Measurements from ENCODE around the gene PTCH1. TPM values are rescaled to one million over a fixed set of nuclear protein-coding genes. Genes with fewer than 3 reads are reported as not detected.

Gene PTCH1
- total RNA-seq, 1 donor, result 1.7 TPM

- no peak for DNase-seq (ENCODE audit: low read depth)
- no peak overlapping the region for H3K4me3 ChIP-seq (ENCODE audit: low read depth, low read length)
- no peak for TF ChIP-seq CTCF (IDR thresholded peaks at IDR 0.05; ENCODE audit: insufficient read depth, low read depth, low read length)
Measured at GRCh38 chr9:95522871-95523370, 6.2 kb upstream of the PTCH1 start.

GRCh38 chr9:95521699-95522098, 4.9 kb upstream of the PTCH1 start:
- no peak for TF ChIP-seq CTCF (IDR thresholded peaks at IDR 0.05; ENCODE audit: insufficient read depth, low read depth, low read length)
- no peak for DNase-seq (ENCODE audit: low read depth)
- no peak overlapping the region for H3K4me3 ChIP-seq (ENCODE audit: low read depth, low read length)

- no peak for DNase-seq (ENCODE audit: low read depth)
- H3K4me3 ChIP-seq (ENCODE audit: low read depth, low read length), result peak overlapping the region; percentile 76
- no peak for TF ChIP-seq CTCF (IDR thresholded peaks at IDR 0.05; ENCODE audit: insufficient read depth, low read depth, low read length)
Measured at GRCh38 chr9:95517559-95518425, 1.0 kb upstream of the PTCH1 start.

GRCh38 chr9:95516221-95516733, 494 bp downstream of the PTCH1 start:
- no peak for DNase-seq (ENCODE audit: low read depth)
- H3K4me3 ChIP-seq (ENCODE audit: low read depth, low read length), result peak overlapping the region; percentile 76
- TF ChIP-seq CTCF (IDR thresholded peaks at IDR 0.05; ENCODE audit: insufficient read depth, low read depth, low read length), result no peak

- peak overlapping the region; percentile 76 for H3K4me3 ChIP-seq (ENCODE audit: low read depth, low read length)
- TF ChIP-seq CTCF (IDR thresholded peaks at IDR 0.05; ENCODE audit: insufficient read depth, low read depth, low read length), result no peak
- no peak for DNase-seq (ENCODE audit: low read depth)
Measured at GRCh38 chr9:95515272-95516113, 1.3 kb downstream of the PTCH1 start.

- no peak for TF ChIP-seq CTCF (IDR thresholded peaks at IDR 0.05; ENCODE audit: insufficient read depth, low read depth, low read length)
- DNase-seq (ENCODE audit: low read depth), result no peak
- no peak overlapping the region for H3K4me3 ChIP-seq (ENCODE audit: low read depth, low read length)
Measured at GRCh38 chr9:95514342-95514741, 2.4 kb downstream of the PTCH1 start.

Data from fibroblast of villous mesenchyme (primary cell).